Measurements from ENCODE around the gene RILPL1. TPM values are rescaled to one million over a fixed set of nuclear protein-coding genes. Genes with fewer than 3 reads are reported as not detected.
"Not testable (repeated sequence)": the region's sequence is repeated elsewhere in the genome, so short reads cannot be mapped to it uniquely, and the experiment has no call there.

RILPL1 gene
- total and polyA plus RNA-seq, 12 donors, result 12.9 to 42.9 (median 20.6) TPM

DNA sequence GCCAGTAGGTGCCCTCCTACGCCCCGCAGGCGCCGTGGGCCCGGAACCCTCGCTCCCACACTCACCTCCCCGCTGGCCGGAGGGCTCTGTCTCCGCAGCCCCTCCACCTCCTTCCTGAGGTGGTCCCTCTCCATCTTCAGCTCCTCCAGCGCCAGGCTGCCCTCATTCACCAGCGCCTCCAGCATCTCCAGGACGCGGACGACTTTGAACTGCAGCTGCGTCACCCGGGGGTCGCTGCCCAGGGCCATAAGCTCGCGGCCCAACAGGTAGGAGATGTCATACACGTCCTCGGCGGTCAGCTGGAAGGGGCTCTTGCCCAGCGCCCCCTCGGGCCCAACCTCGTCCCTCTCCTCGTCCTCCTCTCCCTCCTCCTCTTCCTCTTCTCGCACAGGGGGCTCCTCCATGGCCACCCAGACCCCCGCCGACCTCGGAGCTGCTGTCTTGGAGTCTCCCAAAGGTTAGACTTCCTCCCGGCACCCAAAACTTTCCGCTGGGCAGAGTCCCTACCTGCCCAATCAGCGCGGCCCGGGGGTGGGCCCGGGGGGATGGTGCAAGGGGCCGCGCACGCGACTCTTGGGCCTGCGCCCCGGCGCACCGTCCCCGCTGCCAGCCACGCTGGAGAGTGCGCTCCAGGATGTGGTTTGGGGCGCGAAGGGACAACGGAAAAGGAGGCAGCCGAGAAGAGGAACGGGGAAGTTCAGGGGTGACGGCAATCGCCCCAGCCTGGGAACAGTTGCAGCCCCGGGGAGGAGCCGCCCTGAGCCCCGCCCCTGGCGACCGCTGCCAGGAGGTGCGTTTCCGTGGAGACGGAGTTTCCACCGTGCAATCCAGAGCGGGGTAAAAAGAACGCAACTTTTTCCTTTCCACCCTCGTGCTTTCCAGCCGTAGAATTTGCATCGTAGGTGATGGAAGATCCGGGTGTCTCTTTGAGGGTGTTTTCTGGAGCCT lies 97.2 kb downstream of the RILPL1 start, which contains the start of gene RILPL2:
RILPL2 (minus strand) TSS at position 668 of the 948 bp plus-strand sequence; CDS start at position 404, 264 bp downstream.
- 0 to 3% (median 1%) methylated on average over 6 to 69 of the region's 69 CpGs for WGBS, 4 donors
- H3K9me3 ChIP-seq (replicated peaks in 1 of 3), result no peaks in the 10 kb centered on the region
- peak; percentile 87 to 93 (median 89) for DNase-seq
- H3K27me3 ChIP-seq, result no peaks in the 10 kb centered on the region
- H3K36me3 ChIP-seq (replicated peaks in 1 of 2), result no peaks in the 10 kb centered on the region
- H3K27ac ChIP-seq, result peak within 1 kb of the TSS in 4 of 5 donors; percentile 49 to 88 (median 78)
- TF ChIP-seq, protein P1, sequence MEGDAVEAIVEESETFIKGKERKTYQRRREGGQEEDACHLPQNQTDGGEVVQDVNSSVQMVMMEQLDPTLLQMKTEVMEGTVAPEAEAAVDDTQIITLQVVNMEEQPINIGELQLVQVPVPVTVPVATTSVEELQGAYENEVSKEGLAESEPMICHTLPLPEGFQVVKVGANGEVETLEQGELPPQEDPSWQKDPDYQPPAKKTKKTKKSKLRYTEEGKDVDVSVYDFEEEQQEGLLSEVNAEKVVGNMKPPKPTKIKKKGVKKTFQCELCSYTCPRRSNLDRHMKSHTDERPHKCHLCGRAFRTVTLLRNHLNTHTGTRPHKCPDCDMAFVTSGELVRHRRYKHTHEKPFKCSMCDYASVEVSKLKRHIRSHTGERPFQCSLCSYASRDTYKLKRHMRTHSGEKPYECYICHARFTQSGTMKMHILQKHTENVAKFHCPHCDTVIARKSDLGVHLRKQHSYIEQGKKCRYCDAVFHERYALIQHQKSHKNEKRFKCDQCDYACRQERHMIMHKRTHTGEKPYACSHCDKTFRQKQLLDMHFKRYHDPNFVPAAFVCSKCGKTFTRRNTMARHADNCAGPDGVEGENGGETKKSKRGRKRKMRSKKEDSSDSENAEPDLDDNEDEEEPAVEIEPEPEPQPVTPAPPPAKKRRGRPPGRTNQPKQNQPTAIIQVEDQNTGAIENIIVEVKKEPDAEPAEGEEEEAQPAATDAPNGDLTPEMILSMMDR (IDR thresholded peaks at IDR 0.05), result peak in 3 of 6 experiments; percentile 2 to 23 (median 4)
- peak; percentile 47 to 57 for TF ChIP-seq POLR2A (IDR thresholded peaks at IDR 0.05)
- intact Hi-C loops (cut with DNase I), result no loop called here
- H3K4me3 ChIP-seq, result peak within 1 kb of the TSS; percentile 30 to 84 (median 74)
- peaks cover 6 to 33% of the 10 kb centered on the region in 2 donors for H3K4me1 ChIP-seq (replicated peaks in 1 of 2)

DNA sequence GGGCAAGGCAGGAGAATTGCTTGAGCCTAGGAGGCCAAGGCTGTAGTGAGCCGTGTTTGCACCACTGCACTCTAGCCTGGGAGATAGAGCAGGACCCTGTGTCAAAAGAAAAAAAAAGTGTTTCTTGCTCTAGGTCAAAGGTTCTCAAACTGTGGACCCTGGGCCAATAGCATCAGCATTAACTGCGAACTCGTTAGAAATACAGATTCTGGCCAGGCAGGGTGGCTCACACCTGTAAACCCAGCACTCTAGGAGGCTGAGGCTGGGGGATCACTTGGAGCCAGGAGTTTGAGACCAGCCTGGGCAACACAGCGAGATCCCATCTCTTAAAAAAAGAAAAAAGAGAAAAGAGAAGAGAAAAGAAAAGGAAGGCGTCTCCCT lies 97.9 kb downstream of the RILPL1 start:
- TF ChIP-seq POLR2A (IDR thresholded peaks at IDR 0.05), result no peak
- TF ChIP-seq, protein P1 (IDR thresholded peaks at IDR 0.05), result no peak
- peak overlapping the region in 3 of 5 donors; percentile 71 to 88 (median 85) for H3K27ac ChIP-seq
- no peak for DNase-seq
- H3K27me3 ChIP-seq, result no peaks in the 10 kb centered on the region
- H3K4me1 ChIP-seq (replicated peaks in 1 of 2), result peaks cover 6 to 33% of the 10 kb centered on the region in 2 donors
- H3K4me3 ChIP-seq, result peak overlapping the region in 2 of 4 donors; percentile 74 to 84
- no peaks in the 10 kb centered on the region for H3K9me3 ChIP-seq (replicated peaks in 1 of 3)
- 42 to 50% (median 43%) methylated on average over 5 of the region's 5 CpGs for WGBS, 4 donors
- no peaks in the 10 kb centered on the region for H3K36me3 ChIP-seq (replicated peaks in 1 of 2)
- intact Hi-C loops (cut with DNase I), result no loop called here

DNA sequence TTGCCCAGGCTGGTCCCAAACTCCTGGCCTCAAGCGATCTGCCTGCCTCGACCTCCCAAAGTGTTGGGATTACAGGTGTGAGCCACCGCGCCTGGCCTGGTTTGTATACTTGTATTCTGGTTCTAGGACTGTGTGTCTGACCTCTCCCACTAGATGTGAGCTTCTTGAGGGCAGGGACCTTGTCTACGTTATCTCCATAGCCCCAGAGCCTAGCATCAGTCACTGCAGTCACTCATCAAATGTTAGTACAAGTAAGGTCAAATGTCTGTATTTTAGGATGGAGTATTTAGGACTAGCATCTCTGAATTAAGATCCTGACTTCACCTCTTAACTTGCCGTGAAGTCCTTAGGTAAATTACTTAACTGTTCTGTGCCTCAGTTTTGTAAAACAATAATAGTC lies 99.9 kb downstream of the RILPL1 start:
- Histone ChIP-seq H3K9me3 (replicated peaks in 1 of 3) (no peaks in the 10 kb centered on the region), H3K4me1 (replicated peaks in 1 of 2) (peaks cover 6 to 33% of the 10 kb centered on the region in 2 donors), H3K27ac (peak overlapping the region in 1 of 5 donors; percentile 56), H3K27me3 (no peaks in the 10 kb centered on the region), H3K36me3 (replicated peaks in 1 of 2) (peaks cover 0 to under 1% of the 10 kb centered on the region in 2 donors), H3K4me3 (no peak overlapping the region)
- TF ChIP-seq POLR2A (IDR thresholded peaks at IDR 0.05), result no peak
- TF ChIP-seq, protein P1 (IDR thresholded peaks at IDR 0.05), result no peak
- intact Hi-C loops (cut with DNase I), result no loop called here
- WGBS, 4 donors, result 93 to 97% (median 96%) methylated on average over 5 to 6 of the region's 6 CpGs
- no peak for DNase-seq

DNA sequence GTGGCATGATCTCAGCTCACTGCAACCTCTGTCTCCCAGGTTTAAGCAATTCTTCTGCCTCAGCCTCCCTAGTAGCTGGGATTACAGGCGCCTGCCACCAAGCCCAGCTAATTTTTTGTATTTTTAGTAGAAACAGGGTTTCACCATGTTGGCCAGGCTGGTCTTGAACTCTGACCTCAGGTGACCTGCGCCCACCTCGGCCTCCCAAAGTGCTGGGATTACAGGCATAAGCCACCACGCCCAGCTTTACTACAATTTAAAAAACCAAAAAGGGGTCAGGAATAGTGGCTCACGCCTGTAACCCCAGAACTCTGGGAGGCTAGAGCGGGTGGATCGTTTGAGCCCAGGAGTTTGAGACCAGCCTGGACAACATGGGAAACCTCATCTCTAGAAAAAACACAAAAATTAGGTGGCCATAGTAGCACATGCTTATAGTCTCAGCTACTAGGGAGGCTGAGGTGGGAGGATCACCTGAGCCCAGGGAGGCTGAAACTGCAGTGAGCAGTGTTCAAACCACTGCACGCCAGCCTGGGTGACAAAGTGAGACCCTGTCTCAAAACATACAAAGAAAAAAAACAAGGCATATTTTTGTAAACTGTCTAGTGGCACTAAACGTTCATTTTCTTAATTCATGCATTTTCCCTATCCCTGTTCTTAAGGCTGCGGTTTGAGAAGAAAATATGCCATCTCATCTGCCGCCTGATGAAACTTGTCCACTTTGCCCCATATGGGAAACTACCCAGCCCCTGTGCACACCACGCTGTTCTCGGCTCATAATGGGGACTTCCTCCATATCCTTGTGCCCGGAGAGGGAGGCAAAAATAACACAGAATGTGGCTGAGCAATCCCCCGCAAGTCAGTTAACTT lies 101.3 kb downstream of the RILPL1 start:
- H3K9me3 ChIP-seq (replicated peaks in 1 of 3); intact Hi-C loops (cut with DNase I); H3K27me3 ChIP-seq; H3K36me3 ChIP-seq (replicated peaks in 1 of 2): not testable (repeated sequence)
- 74 to 79% (median 76%) methylated on average over 15 of the region's 15 CpGs for WGBS, 4 donors
- DNase-seq, result peak in 1 of 7 donors; percentile 20
- peak overlapping the region in 1 of 4 donors; percentile 26 for H3K4me3 ChIP-seq
- H3K27ac ChIP-seq, result peak overlapping the region in 2 of 5 donors; percentile 28 to 54
- peaks cover 6 to 32% of the 10 kb centered on the region in 2 donors for H3K4me1 ChIP-seq (replicated peaks in 1 of 2)

DNA sequence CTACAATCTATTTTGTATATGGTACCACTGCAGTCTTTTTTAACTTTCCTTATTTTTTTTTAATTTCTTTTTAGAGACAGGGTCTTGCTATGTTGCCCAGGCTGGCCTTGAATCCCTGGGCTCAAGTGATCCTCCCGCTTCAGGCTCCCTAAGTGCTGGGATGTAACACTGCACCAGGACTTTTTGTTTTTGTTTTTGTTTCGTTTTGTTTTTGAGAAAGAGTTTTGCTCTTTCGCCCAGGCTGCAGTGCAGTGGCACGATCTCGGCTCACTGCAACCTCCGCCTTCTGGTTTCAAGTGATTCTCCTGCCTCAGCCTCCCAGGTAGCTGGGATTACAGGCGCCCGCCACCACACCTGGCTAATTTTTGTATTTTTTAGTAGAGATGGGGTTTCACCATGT lies 104.4 kb downstream of the RILPL1 start:
- H3K27me3 ChIP-seq; H3K9me3 ChIP-seq (replicated peaks in 1 of 3); intact Hi-C loops (cut with DNase I); H3K4me3 ChIP-seq; H3K36me3 ChIP-seq (replicated peaks in 1 of 2); H3K27ac ChIP-seq; DNase-seq: not testable (repeated sequence)
- H3K4me1 ChIP-seq (replicated peaks in 1 of 2), result peaks cover 0 to 10% of the 10 kb centered on the region in 2 donors
- 93 to 97% (median 95%) methylated on average over 8 of the region's 8 CpGs for WGBS, 4 donors
